ENCODE results near the gene ANXA4.
"Not testable (repeated sequence)": the region's sequence is repeated elsewhere in the genome, so short reads cannot be mapped to it uniquely, and the experiment has no call there.

ANXA4 gene

DNA sequence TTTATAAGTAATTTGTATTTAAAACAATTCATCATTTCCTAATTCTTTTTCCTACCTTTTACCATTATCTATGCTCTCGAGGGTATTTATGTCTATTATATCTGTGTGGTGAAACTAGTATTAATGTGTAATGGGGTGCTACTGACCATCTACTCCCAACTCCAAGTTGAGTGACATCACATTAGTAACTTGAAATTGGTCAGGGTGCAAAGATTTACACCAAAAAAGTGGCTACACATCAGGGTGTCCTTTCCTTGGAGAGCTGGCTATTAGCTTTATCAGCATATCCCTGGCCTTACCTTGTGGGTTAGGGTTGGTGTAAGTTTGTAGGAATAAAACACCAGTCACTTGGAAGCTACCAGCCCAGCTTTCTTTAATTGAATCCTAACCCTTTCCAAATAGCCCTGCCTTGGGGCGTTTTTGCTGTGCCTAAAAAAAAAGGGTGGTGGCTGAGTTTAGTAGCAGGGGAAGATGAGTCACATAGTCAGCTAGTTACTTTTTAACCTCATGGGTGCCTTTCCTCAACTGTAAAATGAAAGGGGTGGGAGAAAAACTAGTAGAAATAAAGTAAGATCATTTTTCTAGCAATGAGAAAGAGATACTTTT lies 14.0 kb downstream of the ANXA4 start:
- DNase-seq (ENCODE audit: low read depth): no peak

DNA sequence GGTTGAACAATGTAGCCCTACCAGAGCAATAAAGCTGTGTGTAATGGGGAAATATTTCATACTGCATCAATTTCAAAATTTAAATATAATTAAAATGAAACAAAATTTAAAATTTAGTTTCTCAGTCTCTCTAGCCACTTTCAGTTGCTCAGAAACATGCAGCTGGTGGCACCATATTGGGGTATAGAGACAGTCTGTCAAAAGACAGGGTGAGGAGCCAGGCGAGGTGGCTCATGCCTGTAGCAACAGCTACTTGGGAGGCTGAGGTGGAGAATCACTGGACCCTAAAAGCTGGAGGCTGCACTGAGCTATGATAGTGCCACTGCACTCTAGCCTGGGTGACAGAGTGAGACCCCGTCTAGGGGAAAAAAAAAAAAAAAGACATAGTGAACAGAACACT lies 20.1 kb downstream of the ANXA4 start:
- DNase-seq (ENCODE audit: low read depth): no peak

DNA sequence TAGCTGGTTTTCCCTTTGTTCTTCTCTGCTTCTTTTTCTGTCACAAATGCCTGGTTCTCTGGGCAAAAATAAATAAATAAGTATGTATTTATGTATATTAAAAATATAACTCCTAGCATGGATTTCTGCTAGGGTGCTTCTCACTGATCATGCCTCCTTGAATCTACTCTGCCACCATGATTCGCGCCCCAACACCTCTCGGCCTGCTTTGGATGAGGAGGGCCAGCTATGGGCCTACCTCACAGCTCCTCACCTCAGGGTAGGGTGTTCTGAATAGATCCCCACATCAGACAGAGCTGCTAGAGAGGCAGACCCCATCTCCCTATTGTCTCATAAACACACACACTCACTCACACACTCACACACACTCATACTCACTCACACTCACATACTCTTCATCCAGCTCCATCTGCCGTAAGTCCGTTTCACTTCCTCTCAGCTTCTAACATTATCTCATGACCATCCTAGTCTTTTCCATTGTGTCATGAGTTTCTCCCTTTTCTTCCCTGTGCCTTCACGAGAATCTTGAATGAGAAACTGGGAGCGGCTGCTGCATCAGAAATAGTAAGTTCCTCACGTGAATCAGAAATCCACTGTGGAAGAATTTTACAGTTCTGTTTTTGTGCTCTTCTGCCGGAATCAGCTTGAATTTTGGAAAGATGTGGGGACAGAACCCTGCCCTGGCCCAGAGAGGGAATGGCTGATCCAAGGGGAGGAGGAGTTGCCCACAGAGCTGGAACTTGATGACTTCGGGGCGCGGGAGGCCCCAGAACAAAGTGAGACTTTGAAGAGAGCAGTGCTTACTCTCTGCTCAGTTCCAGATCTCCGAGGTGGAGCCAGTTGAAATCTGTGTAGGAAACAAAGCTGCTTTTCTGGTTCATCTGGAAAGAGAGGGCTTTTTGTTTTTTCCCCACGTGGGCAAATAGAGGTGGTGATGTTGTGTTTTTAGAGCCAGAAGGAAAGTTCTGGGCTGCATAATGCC lies 20.9 kb downstream of the ANXA4 start:
- no peak for DNase-seq (ENCODE audit: low read depth)

DNA sequence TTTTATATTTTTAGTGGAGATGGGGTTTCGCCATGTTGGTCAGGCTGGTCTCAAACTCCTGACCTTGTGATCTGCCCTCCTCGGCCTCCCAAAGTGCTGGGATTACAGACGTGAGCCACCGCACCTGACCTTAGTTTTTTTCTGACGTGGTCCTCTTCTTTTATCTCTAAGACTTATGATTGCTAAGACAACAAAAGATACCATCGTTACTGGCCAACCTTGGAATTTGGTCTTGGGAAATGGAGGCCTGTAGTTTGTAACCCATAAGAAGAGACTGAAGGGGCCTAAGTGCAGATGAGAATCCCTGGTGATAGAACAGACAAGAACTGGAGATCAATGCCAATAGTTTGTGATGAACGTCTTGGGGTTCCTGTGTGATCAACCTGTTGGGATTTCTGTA lies 21.9 kb downstream of the ANXA4 start:
- not testable (repeated sequence) for DNase-seq (ENCODE audit: low read depth)

DNA sequence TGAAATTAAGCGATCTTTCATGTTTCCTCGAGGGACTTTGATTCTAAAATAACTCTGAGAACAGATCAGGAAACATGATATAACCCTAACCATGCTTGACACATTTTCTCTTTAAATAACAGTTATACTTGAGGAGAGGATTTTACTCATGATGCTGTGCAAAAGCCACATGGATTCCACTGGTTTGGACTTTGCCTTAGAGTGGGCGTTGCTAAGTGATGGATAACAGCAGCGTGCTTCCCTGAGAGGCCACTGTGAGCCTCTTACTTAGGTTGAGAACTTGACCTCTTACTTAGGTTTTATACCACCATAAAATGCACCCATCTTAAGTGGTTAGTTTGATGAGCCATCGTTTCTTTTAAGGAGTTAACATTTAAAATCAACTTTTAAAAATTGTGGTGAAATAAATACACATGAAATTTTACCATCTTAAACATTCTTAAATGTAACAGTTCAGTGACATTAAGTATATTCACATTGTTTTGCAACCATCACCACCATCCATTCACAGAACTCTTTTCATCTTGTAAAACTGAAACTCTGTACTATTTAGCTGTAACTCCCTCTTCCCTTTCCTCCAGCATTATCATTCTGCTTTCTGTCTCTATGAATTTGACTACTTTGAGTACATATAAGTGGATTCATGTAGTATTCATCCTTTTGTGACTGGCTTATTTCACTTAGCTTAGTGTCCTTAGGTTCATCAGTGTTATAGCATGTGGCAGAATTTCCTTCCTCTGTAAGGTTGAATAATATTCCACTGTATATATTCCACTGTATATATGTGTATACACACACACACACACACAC lies 22.6 kb downstream of the ANXA4 start:
- DNase-seq (ENCODE audit: low read depth): no peak

DNA sequence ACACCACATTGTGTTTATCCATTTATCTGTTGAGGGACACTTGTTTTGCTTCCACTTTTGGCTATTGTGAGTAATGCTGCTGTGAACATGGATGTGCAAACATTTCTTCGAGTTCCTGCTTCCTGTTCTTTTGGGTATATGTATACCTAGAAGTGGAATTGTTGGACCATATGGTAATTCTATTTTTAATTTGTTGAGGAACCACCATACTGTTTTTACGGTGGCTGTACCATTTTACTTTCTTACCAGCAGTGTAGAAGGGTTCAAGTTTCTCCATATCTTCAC lies 23.1 kb downstream of the ANXA4 start:
- no peak for DNase-seq (ENCODE audit: low read depth)

DNA sequence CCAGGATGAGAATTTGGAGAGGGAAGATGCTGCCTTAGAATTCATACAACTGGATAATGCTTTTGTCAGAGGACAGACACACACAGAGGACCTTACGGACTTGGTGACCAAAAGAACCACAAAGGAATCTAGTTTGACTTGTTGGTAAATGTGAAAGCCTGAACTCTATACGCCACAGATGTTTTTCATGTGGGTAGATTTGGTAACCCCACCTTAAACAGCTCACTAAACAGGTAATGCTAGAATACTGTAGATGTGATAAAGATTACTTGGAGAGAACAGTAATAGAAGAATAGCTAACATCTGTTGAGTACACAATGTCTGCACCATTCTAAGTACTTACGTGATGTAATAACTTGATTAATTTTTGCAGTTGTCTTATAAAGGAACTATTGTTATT lies 24.1 kb downstream of the ANXA4 start:
- DNase-seq (ENCODE audit: low read depth): no peak

DNA sequence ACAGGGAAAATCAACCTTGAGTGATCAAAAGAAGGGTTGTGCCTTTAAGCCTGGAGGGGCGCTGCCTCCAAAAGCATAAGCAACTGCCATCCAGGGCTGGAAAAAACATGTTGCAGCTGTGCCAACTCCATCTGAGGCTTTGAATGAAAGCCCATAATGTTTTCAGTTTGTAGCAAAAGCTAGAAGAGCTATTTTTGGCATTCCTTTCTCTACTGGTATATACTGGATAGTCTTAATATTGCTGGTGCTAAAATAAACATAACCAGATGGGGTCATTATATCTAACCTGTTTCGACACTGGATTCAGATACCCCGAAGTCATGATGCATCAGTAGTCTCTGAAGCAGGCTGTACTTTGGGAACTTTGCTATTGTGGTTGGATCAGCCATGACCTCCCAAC lies 25.1 kb downstream of the ANXA4 start:
- DNase-seq (ENCODE audit: low read depth): no peak

DNA sequence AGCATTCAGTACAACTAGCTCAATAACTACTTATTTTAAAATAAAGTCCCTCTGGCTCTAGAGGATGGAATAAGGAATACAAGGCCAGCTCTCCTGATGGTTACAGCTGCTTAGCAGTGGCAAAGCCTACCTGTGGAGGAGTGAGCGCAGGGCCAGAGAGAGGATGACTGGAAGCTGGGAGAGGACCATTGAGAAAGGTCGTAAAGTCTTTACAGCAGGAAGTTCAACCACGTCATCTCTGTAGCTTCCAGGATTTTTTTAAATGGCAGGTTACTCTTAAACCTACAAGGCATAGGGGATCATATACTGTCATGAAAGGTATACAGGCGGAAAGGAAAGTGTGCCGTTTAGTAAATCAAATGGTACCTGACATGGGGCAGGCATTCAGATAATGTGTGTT lies 26.3 kb downstream of the ANXA4 start:
- DNase-seq (ENCODE audit: low read depth): no peak

DNA sequence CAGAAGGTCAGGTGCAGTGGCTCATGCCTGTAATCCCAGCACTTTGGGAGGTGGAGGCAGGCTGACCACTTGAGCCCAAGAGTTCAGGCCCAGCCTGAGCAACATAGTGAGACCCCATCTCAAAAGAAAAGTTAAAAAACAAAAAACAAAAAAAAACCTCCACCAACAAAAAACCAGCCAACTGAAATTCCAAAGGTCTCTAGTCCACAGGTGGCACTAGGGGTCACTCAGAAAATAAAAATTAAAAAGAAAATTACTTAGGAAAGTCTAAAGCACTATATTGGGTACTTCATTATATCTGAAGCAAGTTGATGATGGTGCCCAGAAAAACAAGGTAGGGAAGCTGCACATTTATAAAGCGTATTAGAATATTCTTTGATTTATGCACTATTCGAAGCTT lies 26.9 kb downstream of the ANXA4 start:
- DNase-seq (ENCODE audit: low read depth): no peak

DNA sequence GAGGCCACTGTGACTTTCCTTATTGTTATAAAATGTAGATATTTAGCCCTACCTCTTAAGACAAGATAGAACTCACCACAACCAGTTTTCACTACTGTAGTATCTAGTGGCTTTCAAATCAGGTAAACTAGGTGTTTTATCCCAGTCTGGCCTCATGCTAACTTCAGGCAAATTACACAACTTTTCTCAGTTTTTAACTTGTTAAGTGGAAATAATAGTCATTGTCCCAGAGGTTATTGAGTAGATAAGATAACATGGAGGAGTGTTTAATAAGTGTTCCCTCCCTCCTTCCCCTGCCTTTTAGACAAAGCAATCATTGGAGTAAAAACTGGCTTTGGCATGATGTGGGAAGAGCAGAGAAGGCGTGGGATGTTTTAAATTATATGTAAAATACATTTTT lies 27.3 kb downstream of the ANXA4 start:
- no peak for DNase-seq (ENCODE audit: low read depth)

DNA sequence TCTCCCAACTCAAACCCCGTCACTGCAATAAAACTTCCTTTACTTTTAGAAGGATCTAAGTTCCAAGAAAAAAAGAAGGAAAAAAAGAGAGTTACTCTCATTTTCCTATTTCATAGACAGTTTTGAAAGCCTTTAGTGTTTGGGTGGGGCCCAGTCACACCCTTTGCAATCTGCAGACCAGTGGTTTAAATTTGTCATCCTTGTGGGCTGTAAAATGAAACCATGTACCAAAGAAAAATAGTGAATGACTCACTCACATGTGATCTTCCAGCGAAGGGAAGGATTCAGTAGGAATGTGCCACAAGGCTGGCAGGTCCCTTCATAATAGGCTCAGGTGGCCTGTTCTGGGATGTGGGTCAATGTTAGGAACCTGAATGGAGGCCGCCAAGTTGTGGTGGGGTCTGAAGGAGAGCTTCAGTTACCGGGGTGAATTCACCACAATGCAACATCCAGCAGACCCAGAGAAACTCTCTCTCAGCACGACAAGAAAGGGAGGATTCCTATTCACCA lies 28.3 kb downstream of the ANXA4 start:
- no peak for DNase-seq (ENCODE audit: low read depth)

DNA sequence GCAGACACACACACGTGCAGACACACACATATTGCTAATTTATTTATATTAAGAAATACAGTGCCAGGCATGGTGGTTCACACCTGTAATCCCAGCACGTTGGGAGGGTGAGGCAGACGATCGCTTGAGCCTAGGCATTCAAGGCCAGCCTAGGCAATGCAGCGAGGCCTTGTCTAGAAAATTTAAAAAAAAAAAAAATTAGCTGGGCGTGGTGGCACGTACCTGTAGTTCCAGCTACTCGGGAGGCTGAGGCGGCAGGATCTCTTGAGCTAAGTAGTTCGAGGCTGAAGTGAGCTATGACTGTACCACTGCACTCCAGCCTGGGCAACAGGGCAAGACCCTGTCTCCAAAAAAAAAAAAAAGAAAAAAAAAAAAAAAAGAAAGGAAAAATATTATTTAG lies 28.8 kb downstream of the ANXA4 start:
- DNase-seq (ENCODE audit: low read depth): no peak

DNA sequence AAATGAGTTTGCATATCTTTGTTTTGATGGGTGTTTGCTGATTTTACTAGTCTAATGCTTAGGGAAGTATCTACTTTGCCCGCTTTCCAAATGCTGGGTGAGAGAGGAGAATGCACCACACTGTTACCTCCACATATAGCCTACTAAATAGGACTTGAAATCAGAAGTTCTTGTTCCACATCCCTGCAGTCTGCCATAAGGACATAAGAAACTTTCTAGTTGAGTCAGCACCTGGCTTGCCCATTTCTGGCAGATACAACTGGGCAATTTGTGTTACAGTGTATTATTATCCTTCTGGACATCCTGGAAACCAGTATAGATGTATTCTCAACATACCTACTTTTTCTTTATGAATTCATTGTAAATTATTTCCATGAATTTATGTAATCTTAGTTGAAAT lies 29.5 kb downstream of the ANXA4 start:
- no peak for DNase-seq (ENCODE audit: low read depth)

DNA sequence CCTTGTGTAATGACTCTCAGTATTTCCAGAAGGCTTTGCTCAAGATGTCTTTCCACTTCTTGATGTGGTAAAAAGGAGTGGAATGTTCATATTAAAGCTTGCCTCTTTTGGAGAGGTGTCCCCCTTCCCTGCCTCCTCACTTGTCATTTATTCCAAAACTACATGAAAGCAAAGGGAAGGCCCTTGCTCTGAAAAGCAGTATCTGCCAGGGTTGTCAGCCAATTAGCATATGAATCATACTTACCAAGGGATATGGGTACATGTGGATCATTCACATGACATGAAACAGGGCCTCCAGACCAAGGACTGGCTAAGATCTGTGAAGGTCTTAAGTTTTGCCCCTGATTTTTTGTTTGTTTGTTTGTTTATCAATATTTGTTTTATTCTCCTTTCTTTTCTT lies 31.3 kb downstream of the ANXA4 start:
- no peak for DNase-seq (ENCODE audit: low read depth)

DNA sequence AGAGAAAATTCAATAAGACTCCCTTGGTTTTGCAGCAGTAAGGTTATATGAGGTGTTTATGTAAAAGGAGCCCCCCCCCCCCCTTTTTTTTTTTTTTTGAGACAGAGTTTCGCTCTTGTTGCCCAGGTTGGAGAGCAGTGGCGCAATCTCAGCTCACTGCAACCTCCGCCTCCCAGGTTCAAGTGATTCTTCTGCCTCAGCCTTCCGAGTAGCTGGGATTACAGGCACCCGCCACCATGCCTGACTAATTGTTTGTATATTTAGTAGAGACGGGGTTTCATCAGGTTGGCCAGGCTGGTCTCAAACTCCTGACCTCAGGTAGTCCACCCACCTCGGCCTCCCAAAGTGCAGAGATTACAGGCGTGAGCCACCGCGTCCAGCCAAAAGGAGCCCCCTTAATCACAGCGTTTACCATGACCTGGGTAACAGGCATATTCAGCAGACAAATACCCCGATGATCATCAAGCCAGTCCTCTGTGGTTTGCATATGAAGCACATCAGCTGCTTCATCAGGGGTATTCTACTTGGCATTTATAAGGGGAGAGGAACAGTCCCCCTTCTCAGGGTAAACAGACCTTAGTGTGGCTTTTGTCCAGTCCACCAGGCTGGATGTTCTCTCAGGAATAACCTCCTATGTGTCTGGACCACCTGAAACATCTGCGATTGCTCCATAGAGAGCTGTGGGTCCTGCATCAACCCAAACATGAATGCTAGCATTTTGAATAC lies 32.5 kb downstream of the ANXA4 start:
- not testable (repeated sequence) for DNase-seq (ENCODE audit: low read depth)

DNA sequence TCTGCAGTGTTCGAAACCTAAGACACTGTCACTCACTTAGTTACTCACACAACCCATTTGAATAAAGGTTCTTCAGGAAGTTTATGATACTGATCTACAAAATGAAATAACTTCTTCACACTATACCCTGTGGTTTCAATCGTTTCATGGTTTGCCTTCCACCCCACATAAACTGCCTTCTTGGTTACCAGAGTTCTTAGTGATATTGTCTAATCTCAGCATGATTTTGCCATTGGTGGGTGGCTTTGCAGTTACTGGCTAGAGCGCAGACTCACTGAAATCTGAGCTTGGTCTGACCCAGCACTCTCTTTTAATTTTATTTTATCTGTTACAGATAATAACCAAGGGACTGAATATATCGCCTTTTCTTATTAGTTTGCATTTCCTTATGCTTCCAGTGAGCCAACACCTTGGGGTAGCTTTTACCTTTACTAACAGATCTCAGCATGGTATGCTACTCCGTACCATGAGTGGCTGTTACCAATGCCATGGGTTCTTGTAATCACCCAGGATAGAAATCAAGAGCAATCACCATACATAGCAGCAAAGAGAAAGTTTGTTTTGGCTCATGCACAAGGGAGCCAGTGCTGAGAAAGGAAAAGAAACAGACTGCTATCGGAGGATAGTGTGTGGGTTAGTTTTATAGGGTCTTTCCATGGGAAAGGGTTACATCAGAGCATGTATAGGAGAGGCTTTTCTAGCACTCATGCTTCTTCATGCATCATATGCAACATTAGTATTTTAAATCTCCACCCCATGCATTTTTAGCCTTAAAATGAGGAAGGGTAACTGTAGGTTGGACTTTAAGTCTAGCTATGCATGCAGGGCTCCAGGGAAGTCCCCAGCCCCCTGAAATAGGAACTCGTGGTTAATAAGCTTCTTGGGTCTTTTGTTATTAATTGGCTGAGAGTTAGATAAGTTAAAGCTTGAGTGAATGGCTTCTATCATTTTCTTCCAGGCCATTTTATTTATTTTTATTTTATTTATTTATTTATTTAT lies 33.3 kb downstream of the ANXA4 start:
- DNase-seq (ENCODE audit: low read depth): no peak

DNA sequence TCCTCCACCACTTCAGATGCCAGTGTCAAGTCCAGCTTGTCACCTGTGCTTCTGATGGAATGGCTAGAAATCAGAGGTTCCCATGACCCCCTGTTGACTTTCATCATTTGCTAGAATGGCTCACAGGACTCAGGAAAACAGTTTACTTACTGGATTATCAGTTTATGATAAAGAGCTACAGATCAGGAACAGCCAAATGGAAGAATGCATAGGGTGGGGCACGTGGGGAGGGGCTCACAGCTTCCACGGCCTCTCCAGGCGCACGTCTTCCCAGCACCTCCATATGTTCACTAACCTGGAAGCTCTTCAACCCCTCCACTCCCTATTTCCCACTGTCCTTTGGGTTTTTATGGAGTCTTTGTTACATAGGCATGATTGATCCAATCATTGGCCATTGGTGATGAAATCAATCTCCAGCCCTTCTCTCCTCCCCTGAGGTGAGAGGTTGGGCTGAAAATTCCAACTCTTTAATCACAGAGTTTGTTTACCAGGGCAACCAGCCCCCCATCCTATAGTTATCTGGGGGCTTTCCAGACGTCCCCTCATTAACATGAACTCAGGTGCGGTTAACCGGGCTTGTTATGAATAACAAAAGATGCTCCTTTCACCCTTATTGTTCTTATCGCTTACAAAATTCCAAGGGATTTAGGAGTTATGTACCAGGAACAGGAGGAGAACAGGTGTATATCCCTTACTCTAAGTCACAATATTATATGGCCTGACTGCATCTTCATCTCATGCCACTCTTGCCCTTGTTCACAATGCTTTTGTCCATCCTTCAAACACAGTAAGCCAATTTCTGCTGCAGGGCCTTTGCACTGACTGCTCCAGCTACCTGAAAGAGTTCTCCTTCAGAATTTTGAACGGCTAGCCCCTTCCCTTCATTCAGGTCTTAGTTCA lies 35.2 kb downstream of the ANXA4 start:
- no peak for DNase-seq (ENCODE audit: low read depth)

DNA sequence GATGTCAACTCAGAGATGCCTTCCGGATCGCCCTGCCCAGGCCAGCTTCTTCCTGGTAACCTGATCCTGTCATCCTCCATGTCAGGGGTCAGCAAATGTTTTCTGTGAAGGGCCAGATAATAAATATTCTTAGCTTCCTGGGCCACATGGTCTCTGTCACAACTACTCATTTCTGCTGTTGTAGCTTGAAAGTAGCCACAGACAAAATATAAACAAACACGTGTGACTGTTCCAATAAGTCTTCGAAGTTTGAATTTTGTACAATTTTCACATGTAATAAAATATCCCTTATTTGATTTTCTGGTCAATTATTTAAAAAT lies 35.8 kb downstream of the ANXA4 start:
- no peak for DNase-seq (ENCODE audit: low read depth)
